Stomach (tissue), 9 donors: ENCODE measurements around the gene PTPA. TPM values are rescaled to one million over a fixed set of nuclear protein-coding genes. Genes with fewer than 3 reads are reported as not detected.

Source experiments
- DNase-seq, 2 donors: peaks; one replicate each; pipeline versions ENCODE4 v3.0.0 to v3.0.0-alpha.2; 2013 to 2019
- H3K27ac ChIP-seq, 5 donors: fragments of 200-600 bp in 4 of 5; sonication (generic) in 4 of 5; one replicate each; pipeline ENCODE4 v1.5.1; 2013 to 2019; ENCODE audit warnings: mild to moderate bottlenecking in 1 of 5, moderate library complexity in 1 of 5
- H3K27me3 ChIP-seq, 3 donors: fragments of 200-600 bp; sonication (generic); one replicate each; pipeline ENCODE4 v1.5.1; 2017 to 2019; ENCODE audit warnings: mixed run types in 1 of 3
- H3K36me3 ChIP-seq, 4 donors: fragments of 200-600 bp; sonication (generic); 1 replicate in 3 of 4; 2 replicates in 1 of 4; pipeline ENCODE4 v1.5.1; 2016 to 2019
- H3K4me1 ChIP-seq, 4 donors: fragments of 200-600 bp; sonication (generic); one replicate each; pipeline ENCODE4 v1.5.1; 2016 to 2019
- H3K4me3 ChIP-seq, 4 donors: fragments of 200-600 bp; sonication (generic) in 3 of 4; one replicate each; pipeline ENCODE4 v1.5.1; 2016 to 2019; ENCODE audit warnings: mild to moderate bottlenecking in 1 of 4
- H3K9me3 ChIP-seq, 4 donors: fragments of 200-600 bp; sonication (generic); one replicate each; pipeline ENCODE4 v1.5.1; 2016 to 2019
- EP300 ChIP-seq: sonication (generic); formaldehyde crosslinking; IDR thresholded peaks from one replicate; pipeline ENCODE4 v1.6.1; 2017; ENCODE audit warnings: antibody characterized with exemption
- POLR2A ChIP-seq, 4 donors: fragments of 450-650 bp; IDR thresholded peaks; one replicate each; pipeline ENCODE4 v1.6.1; 2016; ENCODE audit warnings: antibody characterized with exemption in 4 of 4, control low read depth in 2 of 4, mild to moderate bottlenecking in 1 of 4, moderate library complexity in 1 of 4
- POLR2AphosphoS5 ChIP-seq, 3 donors: sonication (generic); formaldehyde crosslinking; IDR thresholded peaks; one replicate each; pipeline ENCODE4 v1.6.1; 2016; ENCODE audit warnings: antibody characterized with exemption in 3 of 3
- WGBS, 5 donors: extraction: QIAGEN DNeasy Blood & Tissue Kit in 3 of 5; methylation state at CpG; one replicate each; pipeline versions ENCODE4 v1.1.5 to v1.1.7; 2013 to 2018; 5-methylcytosine and 5-hydroxymethylcytosine counted together
- intact Hi-C: fragments of 100-400 bp; cut with DNase I; formaldehyde crosslinking; loops from one replicate; pipeline ENCODE4 v1.15.1; 2023; ENCODE audit warnings: low total_unique reads
- polyA plus RNA-seq, 3 donors: library from polyadenylated mRNA; stranded (reverse); fragments of 200-250 nt; gene quantifications; one replicate each; pipeline ENCODE4 v1.2.3, GENCODE V29; 2013
- total RNA-seq, 5 donors: library from RNA; depleted of rRNA; stranded (reverse); fragments of >200 nt; gene quantifications; one replicate each; pipeline versions ENCODE4 v1.1.0 to v1.2.3, GENCODE V29; 2014 to 2016
- TF ChIP-seq, protein P1 (sequence below), 7 experiments: fragments of 450-650 bp in 4 of 7; fragments of 200-600 bp in 3 of 7; sonication (generic) in 3 of 7; IDR thresholded peaks; one replicate each; pipeline ENCODE4 v1.5.1; 2016 to 2019; ENCODE audit warnings: antibody characterized with exemption in 7 of 7, control low read depth in 2 of 7, mild to moderate bottlenecking in 1 of 7
- donor health status: healthy with polysubstance abuse.
- donor health status: Bipolar disorder and iron deficiency.
- donor health status: healthy.

Gene PTPA
- total and polyA plus RNA-seq, 8 donors, result 12.3 to 118 (median 73.6) TPM

DNA sequence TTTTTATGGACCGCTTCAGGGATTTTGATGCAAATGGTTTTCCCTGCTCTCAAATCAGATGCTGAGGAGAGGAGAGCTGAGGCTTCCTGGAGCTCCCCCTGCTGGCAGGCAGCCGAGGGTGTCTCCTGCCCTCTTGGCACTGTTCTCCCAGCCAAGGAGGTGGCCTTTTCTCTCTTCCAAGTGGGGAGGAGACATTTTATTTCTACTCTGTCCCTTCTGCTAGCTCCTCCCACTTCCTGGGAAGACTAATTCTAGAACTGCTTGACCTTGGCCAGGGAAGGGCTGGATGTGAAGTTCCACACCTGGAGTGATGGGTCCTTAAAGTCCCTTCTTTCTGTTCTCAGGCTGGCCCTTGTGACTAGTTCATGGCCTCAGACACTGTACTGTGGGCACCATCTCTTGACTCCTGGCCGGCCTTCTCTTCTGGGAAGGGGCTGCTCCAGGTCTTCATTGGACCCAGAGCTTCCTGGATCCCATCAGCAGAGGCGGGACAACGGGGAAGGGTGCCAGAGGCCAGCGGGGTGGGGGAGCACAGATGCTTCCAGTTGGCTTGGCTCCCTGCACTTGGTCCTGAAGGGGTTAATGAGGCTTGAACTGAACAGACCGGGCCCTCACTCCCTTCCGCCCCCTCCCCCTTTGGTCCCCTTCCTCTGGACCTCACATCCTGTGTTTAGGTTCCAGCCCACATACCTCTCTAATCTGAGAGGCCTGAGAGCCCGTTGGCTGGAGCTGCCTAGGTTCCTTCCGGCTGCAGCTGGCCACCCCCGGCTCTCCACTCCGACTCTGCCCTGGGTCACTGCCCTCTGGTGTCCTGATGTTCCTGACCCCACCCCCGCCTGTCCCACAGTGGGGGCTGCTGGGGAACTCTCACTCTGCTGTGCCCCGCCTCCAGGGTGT, 32.1 kb downstream of the PTPA start:
- peak; percentile 92 to 95 for DNase-seq
- Histone ChIP-seq H3K27ac (peak overlapping the region; percentile 98 to 100 (median 98)), H3K4me3 (peak overlapping the region in 1 of 4 donors; percentile 1), H3K27me3 (no peaks in the 10 kb centered on the region), H3K4me1 (peaks cover 81 to 97% (median 90%) of the 10 kb centered on the region in 4 donors), H3K36me3 (peaks cover 16 to 54% (median 31%) of the 10 kb centered on the region in 4 donors), H3K9me3 (no peaks in the 10 kb centered on the region)
- intact Hi-C loops, result no loop called here
- 18 to 37% (median 29%) methylated on average over 12 to 14 of the region's 14 CpGs for WGBS, 5 donors
- no peak for TF ChIP-seq EP300
- no peak for TF ChIP-seq POLR2A (IDR thresholded peaks at IDR 0.05)
- TF ChIP-seq, protein P1, sequence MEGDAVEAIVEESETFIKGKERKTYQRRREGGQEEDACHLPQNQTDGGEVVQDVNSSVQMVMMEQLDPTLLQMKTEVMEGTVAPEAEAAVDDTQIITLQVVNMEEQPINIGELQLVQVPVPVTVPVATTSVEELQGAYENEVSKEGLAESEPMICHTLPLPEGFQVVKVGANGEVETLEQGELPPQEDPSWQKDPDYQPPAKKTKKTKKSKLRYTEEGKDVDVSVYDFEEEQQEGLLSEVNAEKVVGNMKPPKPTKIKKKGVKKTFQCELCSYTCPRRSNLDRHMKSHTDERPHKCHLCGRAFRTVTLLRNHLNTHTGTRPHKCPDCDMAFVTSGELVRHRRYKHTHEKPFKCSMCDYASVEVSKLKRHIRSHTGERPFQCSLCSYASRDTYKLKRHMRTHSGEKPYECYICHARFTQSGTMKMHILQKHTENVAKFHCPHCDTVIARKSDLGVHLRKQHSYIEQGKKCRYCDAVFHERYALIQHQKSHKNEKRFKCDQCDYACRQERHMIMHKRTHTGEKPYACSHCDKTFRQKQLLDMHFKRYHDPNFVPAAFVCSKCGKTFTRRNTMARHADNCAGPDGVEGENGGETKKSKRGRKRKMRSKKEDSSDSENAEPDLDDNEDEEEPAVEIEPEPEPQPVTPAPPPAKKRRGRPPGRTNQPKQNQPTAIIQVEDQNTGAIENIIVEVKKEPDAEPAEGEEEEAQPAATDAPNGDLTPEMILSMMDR (IDR thresholded peaks at IDR 0.05), result peak in 5 of 7 experiments; percentile 63 to 91 (median 78)
- TF ChIP-seq POLR2AphosphoS5 (IDR thresholded peaks at IDR 0.05), result peak; percentile 29 to 86 (median 79)

DNA sequence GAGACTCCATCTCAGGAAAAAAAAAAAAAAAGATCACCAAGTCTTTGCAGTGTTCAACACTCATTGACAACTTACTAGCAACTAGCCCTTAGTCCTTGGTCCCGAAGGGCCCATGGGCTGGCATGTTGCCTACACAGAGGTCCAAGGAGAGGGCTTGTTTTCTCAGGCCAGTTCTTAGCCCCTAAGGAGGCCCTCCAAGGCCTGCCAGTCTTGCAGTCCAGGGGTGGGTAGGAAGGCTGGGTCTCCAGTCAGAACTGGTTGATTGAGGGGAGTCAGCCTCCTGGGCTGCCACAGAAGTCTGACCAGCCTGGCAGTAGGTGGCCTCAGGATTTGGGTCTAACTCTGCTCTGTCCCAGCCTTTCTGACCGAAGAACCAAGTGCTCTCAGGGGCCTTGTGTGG, 34.1 kb downstream of the PTPA start:
- Histone ChIP-seq H3K36me3 (peaks cover 23 to 73% (median 44%) of the 10 kb centered on the region in 4 donors), H3K9me3 (no peaks in the 10 kb centered on the region), H3K27me3 (no peaks in the 10 kb centered on the region), H3K4me1 (peaks cover 63 to 84% (median 74%) of the 10 kb centered on the region in 4 donors), H3K27ac (peak overlapping the region; percentile 27 to 100 (median 98)), H3K4me3 (no peak overlapping the region)
- 47 to 66% (median 62%) methylated on average over 2 of the region's 2 CpGs for WGBS, 5 donors
- intact Hi-C loops, result no loop called here
- TF ChIP-seq, protein P1 (IDR thresholded peaks at IDR 0.05), result no peak
- no peak for TF ChIP-seq POLR2A (IDR thresholded peaks at IDR 0.05)
- TF ChIP-seq EP300, result no peak
- TF ChIP-seq POLR2AphosphoS5 (IDR thresholded peaks at IDR 0.05), result no peak
- peak in 1 of 2 donors; percentile 50 for DNase-seq

DNA sequence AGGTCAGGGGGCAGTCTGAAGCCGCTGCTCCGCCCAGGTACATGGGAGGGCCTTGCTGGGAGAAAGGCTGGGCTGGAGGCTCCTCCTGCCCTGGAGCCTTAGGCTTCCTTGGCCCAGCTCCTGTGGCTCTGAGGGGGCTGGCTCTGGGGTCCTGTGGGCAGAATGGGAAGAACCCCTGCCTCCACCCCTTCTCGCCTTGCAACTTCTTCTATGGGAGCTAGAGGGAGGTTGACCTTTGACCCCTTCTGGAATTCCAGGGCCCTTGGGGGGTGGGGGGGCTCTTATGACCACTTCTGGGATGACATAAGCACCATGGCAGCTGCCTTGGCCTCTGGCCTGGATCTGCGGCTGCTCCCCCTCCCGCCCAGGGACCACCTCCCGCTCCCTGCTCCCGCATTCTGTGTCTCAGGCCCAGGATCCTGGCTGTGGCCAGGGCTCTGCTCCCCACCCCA, 34.7 kb downstream of the PTPA start:
- TF ChIP-seq, protein P1 (IDR thresholded peaks at IDR 0.05), result no peak
- no peak for TF ChIP-seq POLR2A (IDR thresholded peaks at IDR 0.05)
- no peak for TF ChIP-seq POLR2AphosphoS5 (IDR thresholded peaks at IDR 0.05)
- TF ChIP-seq EP300, result no peak
- Histone ChIP-seq H3K9me3 (no peaks in the 10 kb centered on the region), H3K36me3 (peaks cover 23 to 79% (median 49%) of the 10 kb centered on the region in 4 donors), H3K4me3 (no peak overlapping the region), H3K27me3 (no peaks in the 10 kb centered on the region), H3K27ac (peak overlapping the region; percentile 27 to 100 (median 98)), H3K4me1 (peaks cover 58 to 78% (median 69%) of the 10 kb centered on the region in 4 donors)
- 55 to 72% (median 66%) methylated on average over 6 to 7 of the region's 7 CpGs for WGBS, 5 donors
- intact Hi-C loops, result no loop called here
- DNase-seq, result peak in 1 of 2 donors; percentile 92

DNA sequence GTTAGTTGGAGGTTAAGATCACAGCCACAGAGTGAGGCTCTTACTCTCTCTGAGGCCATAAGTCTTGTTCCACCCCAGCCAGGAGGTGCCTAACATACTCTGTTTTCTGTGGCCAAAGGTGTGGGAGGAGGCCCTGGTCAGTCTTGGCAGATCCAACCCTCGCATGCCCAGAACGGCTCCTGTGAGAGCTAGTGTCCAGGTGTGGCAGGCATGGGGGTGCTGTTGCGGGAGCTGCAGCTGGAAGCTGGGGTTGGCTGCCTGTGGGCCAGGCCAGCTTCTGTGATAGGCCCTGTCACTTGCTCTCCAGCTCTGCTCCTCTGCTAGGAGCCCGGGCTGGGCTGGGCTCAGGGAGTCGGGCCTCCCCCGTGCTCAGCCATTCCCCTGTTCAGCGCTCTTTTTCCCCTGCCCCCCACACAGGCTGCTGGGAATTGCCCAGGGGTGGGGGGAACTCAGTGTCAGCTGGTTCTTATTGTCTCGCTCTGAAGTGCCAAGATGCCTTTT, 35.3 kb downstream of the PTPA start:
- no peaks in the 10 kb centered on the region for H3K9me3 ChIP-seq
- H3K4me3 ChIP-seq, result no peak overlapping the region
- 41 to 71% (median 48%) methylated on average over 4 to 8 of the region's 8 CpGs for WGBS, 5 donors
- peak overlapping the region; percentile 27 to 100 (median 98) for H3K27ac ChIP-seq
- peaks cover 23 to 85% (median 56%) of the 10 kb centered on the region in 4 donors for H3K36me3 ChIP-seq
- H3K4me1 ChIP-seq, result peaks cover 51 to 72% (median 62%) of the 10 kb centered on the region in 4 donors
- H3K27me3 ChIP-seq, result no peaks in the 10 kb centered on the region
- TF ChIP-seq, protein P1 (IDR thresholded peaks at IDR 0.05), result no peak
- TF ChIP-seq POLR2AphosphoS5 (IDR thresholded peaks at IDR 0.05), result no peak
- TF ChIP-seq POLR2A (IDR thresholded peaks at IDR 0.05), result no peak
- no peak for TF ChIP-seq EP300
- intact Hi-C loops, result no loop called here
- peak in 1 of 2 donors; percentile 79 for DNase-seq
